ENCODE results near the gene ZDHHC1.

Gene ZDHHC1, protein sequence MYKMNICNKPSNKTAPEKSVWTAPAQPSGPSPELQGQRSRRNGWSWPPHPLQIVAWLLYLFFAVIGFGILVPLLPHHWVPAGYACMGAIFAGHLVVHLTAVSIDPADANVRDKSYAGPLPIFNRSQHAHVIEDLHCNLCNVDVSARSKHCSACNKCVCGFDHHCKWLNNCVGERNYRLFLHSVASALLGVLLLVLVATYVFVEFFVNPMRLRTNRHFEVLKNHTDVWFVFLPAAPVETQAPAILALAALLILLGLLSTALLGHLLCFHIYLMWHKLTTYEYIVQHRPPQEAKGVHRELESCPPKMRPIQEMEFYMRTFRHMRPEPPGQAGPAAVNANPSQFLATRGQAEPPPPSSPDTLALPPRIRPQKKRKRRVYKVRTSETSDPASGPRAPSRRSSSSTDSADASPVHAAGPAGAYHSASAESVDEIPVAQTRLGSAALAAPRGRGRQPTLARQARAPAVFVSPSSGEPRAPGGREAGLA

DNA sequence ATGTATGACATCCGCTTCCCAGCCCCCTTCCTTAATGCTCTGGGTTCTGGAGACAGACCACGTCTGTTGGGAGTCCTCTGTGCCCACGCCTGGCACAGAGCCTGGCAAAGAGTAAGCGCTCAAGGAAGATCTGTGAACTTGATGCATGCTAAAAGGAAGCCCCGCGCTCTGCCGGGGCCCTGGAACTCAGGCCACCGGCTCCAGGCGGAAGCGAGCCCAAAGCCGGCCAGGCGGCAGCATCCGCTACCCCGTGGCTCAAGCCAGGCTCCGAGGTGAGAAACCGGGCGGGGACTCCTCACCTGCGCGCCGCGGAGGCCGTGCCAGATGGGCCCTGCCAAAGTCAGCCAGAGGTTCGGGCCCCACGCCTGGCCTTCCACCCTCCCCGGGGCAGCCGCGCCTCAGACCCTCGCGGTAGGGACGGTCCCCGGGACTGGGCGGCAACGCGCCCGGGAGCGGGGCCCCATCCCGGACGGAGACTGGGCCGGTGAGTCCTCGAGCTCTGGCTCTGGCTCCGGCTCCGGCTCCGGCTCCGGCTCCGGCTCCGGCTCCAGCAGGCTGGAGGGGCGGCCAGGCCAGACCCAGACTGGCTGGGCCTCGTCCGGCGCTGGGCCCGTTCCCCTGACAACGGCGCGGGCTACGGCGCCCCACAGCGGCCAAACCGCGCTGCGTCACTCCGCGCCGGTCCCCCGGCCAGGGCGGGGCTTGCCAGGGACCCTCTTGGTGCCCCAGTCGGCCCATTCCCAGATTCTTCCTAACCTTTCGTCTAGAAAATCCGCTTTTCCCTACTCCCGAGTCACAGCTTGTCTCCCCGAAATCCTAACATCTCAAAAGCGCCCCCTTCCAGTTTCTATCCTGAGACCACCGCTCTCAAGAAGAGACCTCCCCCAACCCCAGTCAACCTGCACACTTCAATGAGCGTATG lies at the start of gene ZDHHC1:
TSS of gene ZDHHC1 (minus strand) at position 606 of the 922 bp plus-strand sequence. CDS start 8,702 bp downstream, outside the sequence.
- peak within 1 kb of the TSS; percentile 90 for H3K4me3 ChIP-seq (ENCODE audit: low read length)
- H3K9me3 ChIP-seq (ENCODE audit: control insufficient read depth, low read length): no peaks in the 10 kb centered on the region
- H3K27me3 ChIP-seq (replicated peaks; ENCODE audit: control insufficient read depth, insufficient read depth, low read length): no peaks in the 10 kb centered on the region
- peak within 1 kb of the TSS; percentile 79 for H3K9ac ChIP-seq (ENCODE audit: low read length)
- H3K36me3 ChIP-seq (ENCODE audit: control insufficient read depth, insufficient read depth, low read length, severe bottlenecking): no peaks in the 10 kb centered on the region
- peaks cover 9% of the 10 kb centered on the region for H3K4me1 ChIP-seq (ENCODE audit: control insufficient read depth, insufficient read depth, low read length)
- DNase-seq (ENCODE audit: low read depth): peak; percentile 89

DNA sequence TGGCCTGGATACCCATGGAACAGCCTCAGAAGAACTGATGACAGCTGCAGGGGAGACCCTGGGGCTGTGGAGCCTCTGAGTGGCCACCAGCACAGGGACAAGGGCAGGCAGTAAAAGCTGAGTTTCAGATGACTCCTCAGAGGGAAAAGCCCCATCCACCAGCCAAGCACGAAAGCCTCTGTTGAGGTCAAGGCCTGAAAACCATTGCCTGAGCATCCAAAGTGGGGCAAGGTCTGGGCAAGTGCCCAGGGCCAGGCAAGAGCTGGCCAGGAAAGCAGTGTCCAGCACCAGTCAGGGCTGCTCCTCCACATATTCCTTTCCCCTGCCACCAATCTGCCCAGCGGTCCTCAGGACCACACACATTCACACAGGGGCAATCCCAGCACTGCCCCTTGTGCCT lies 48.3 kb upstream of the ZDHHC1 start:
- no peaks in the 10 kb centered on the region for H3K27me3 ChIP-seq (replicated peaks; ENCODE audit: control insufficient read depth, insufficient read depth, low read length)
- peaks cover 9% of the 10 kb centered on the region for H3K36me3 ChIP-seq (ENCODE audit: control insufficient read depth, insufficient read depth, low read length, severe bottlenecking)
- no peak for DNase-seq (ENCODE audit: low read depth)
- no peaks in the 10 kb centered on the region for H3K9me3 ChIP-seq (ENCODE audit: control insufficient read depth, low read length)
- peaks cover 46% of the 10 kb centered on the region for H3K4me1 ChIP-seq (ENCODE audit: control insufficient read depth, insufficient read depth, low read length)
- peak overlapping the region; percentile 31 for H3K9ac ChIP-seq (ENCODE audit: low read length)
- H3K4me3 ChIP-seq (ENCODE audit: low read length): no peak overlapping the region

DNA sequence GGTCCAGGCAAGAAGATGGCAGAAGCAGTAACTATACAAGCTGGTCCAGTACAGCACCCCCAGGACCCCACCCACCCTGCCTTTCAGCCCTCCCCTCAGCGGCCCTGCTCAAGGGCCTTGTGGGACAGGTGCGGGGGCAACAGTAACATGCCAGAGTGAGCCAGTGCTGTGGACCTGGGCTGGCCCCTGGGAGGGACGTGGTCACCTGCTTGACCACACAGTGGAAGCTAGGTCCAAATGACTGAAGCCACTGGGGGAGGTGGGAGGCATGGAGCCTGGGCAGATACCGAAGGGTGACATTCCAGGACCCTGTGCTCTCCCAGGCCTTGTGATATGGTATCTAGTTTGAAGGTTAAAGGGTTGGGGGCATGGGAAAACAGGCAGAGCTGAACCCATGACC lies 47.4 kb upstream of the ZDHHC1 start:
- DNase-seq (ENCODE audit: low read depth): no peak
- Histone ChIP-seq H3K36me3 (ENCODE audit: control insufficient read depth, insufficient read depth, low read length, severe bottlenecking) (peaks cover 9% of the 10 kb centered on the region), H3K9me3 (ENCODE audit: control insufficient read depth, low read length) (no peaks in the 10 kb centered on the region), H3K4me1 (ENCODE audit: control insufficient read depth, insufficient read depth, low read length) (peaks cover 55% of the 10 kb centered on the region), H3K27me3 (replicated peaks; ENCODE audit: control insufficient read depth, insufficient read depth, low read length) (no peaks in the 10 kb centered on the region), H3K9ac (ENCODE audit: low read length) (no peak overlapping the region), H3K4me3 (ENCODE audit: low read length) (no peak overlapping the region)

DNA sequence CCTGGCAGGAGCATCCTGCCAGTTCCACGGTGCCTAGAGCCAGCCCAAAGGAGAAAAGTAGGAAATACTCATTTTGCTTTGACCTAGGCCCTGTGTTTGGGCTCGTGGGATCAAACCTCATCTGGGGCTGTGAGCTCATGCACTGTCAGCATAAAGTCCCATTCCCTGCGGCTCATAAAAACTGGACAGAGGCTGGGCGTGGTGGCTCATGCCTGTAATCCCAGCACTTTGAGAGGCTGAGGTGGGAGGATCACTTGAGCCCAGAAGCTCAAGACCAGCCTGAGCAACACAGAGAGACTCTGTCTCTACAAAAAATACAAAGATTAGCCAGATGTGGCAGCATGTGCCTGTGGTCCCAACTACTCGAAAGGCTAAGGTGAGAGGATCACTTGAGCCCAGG lies 46.8 kb upstream of the ZDHHC1 start:
- H3K4me3 ChIP-seq (ENCODE audit: low read length): no peak overlapping the region
- H3K27me3 ChIP-seq (replicated peaks; ENCODE audit: control insufficient read depth, insufficient read depth, low read length): no peaks in the 10 kb centered on the region
- peaks cover 9% of the 10 kb centered on the region for H3K36me3 ChIP-seq (ENCODE audit: control insufficient read depth, insufficient read depth, low read length, severe bottlenecking)
- no peak for DNase-seq (ENCODE audit: low read depth)
- H3K9ac ChIP-seq (ENCODE audit: low read length): no peak overlapping the region
- H3K4me1 ChIP-seq (ENCODE audit: control insufficient read depth, insufficient read depth, low read length): peaks cover 61% of the 10 kb centered on the region
- no peaks in the 10 kb centered on the region for H3K9me3 ChIP-seq (ENCODE audit: control insufficient read depth, low read length)

DNA sequence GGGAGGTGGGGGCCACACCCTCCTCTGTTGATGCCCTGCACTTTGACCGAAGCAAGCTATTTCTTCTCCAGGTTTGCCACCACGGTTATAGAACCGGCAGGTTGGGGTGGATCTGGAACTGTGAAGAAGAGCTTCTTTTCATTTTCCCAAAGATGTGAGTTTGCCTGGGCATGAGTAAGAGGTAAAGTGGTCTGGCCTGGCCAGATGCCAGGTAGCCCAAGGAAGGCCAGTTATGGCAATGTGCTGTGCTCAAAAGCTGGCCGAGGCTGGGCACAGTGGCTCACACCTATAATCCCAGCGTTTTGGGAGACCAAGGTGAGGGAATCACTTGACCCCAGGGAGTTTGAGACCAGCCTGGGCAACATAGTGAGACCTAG lies 46.0 kb upstream of the ZDHHC1 start:
- Histone ChIP-seq H3K4me3 (ENCODE audit: low read length) (no peak overlapping the region), H3K4me1 (ENCODE audit: control insufficient read depth, insufficient read depth, low read length) (peaks cover 69% of the 10 kb centered on the region), H3K9ac (ENCODE audit: low read length) (no peak overlapping the region), H3K27me3 (replicated peaks; ENCODE audit: control insufficient read depth, insufficient read depth, low read length) (no peaks in the 10 kb centered on the region), H3K36me3 (ENCODE audit: control insufficient read depth, insufficient read depth, low read length, severe bottlenecking) (peaks cover 9% of the 10 kb centered on the region), H3K9me3 (ENCODE audit: control insufficient read depth, low read length) (no peaks in the 10 kb centered on the region)
- no peak for DNase-seq (ENCODE audit: low read depth)

DNA sequence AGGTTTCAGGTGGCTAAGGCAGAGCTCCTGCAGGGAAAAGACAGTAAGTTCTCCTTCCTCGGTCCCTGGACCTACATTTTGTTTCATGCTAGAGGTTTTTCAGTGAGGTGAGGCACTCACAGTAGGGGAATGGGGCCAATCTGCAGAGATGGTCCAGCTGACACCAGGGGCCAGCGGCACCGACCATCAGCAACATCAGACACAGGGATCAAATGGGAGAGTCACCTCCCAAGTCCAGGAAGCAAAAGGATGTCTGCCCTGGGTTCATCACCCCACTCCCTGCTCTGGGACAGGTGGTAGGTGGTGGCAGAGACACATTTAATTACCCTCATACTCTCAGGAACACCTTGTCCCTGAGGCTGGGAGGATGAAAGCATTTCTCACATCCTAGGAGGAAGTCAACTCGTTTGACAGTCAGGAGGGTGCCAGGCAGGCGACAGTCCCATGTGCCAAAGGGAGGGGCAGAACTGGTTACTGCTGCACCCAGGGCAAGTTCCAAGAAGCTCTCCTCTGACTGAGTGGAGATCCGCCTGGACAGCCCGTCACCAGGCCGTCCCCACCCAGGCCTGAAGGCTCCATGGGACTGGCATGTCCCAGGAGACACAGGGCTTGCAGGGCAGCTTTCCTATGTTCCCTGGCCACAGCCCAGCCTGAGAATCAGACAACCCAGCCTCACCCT lies 45.5 kb upstream of the ZDHHC1 start:
- DNase-seq (ENCODE audit: low read depth): no peak
- no peak overlapping the region for H3K4me3 ChIP-seq (ENCODE audit: low read length)
- H3K27me3 ChIP-seq (replicated peaks; ENCODE audit: control insufficient read depth, insufficient read depth, low read length): no peaks in the 10 kb centered on the region
- no peak overlapping the region for H3K9ac ChIP-seq (ENCODE audit: low read length)
- H3K9me3 ChIP-seq (ENCODE audit: control insufficient read depth, low read length): no peaks in the 10 kb centered on the region
- peaks cover 75% of the 10 kb centered on the region for H3K4me1 ChIP-seq (ENCODE audit: control insufficient read depth, insufficient read depth, low read length)
- H3K36me3 ChIP-seq (ENCODE audit: control insufficient read depth, insufficient read depth, low read length, severe bottlenecking): peaks cover 9% of the 10 kb centered on the region

DNA sequence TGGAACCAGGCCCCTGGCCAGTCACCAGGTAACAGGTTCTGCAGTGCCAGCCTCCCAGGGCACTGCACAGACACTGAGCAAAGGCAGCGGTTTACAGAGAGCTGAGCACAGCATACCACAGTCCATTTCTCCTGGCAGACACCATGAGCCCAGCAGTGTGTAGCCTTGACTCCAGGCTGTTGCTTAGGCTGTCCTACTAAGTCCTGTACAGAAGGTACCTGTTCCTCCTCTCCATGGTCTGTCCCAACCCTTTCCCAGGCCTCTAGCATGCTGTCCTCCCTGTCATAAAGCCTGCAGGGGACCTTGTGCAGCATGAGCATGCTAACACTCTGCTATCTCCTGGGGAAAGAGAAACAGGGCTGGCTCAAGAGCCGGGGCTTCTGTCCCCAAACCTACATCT lies 44.7 kb upstream of the ZDHHC1 start:
- Histone ChIP-seq H3K36me3 (ENCODE audit: control insufficient read depth, insufficient read depth, low read length, severe bottlenecking) (peaks cover 9% of the 10 kb centered on the region), H3K27me3 (replicated peaks; ENCODE audit: control insufficient read depth, insufficient read depth, low read length) (no peaks in the 10 kb centered on the region), H3K4me3 (ENCODE audit: low read length) (no peak overlapping the region), H3K4me1 (ENCODE audit: control insufficient read depth, insufficient read depth, low read length) (peaks cover 82% of the 10 kb centered on the region), H3K9ac (ENCODE audit: low read length) (no peak overlapping the region), H3K9me3 (ENCODE audit: control insufficient read depth, low read length) (no peaks in the 10 kb centered on the region)
- no peak for DNase-seq (ENCODE audit: low read depth)

DNA sequence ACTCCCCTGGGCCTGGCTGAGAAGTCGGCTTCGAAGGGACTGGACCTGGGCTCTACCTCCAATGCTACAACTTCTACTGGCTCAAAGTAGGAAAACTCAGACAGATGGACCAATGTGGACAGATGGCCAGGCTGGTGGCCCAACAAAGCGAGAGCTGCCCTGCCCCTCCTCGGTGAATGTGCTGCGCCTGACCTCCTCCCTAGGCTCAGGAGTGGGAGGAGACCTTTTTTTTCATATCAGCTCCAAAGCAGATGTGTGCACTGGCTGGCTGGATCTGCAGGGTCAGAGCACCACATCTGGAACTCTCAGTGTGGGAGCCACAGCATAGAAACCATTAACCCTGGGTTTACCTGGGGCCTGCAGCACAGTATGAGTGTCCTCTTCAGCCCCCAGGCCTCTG lies 43.9 kb upstream of the ZDHHC1 start:
- no peak overlapping the region for H3K4me3 ChIP-seq (ENCODE audit: low read length)
- H3K36me3 ChIP-seq (ENCODE audit: control insufficient read depth, insufficient read depth, low read length, severe bottlenecking): peaks cover 9% of the 10 kb centered on the region
- peaks cover 76% of the 10 kb centered on the region for H3K4me1 ChIP-seq (ENCODE audit: control insufficient read depth, insufficient read depth, low read length)
- H3K9ac ChIP-seq (ENCODE audit: low read length): no peak overlapping the region
- H3K9me3 ChIP-seq (ENCODE audit: control insufficient read depth, low read length): no peaks in the 10 kb centered on the region
- H3K27me3 ChIP-seq (replicated peaks; ENCODE audit: control insufficient read depth, insufficient read depth, low read length): no peaks in the 10 kb centered on the region
- no peak for DNase-seq (ENCODE audit: low read depth)

DNA sequence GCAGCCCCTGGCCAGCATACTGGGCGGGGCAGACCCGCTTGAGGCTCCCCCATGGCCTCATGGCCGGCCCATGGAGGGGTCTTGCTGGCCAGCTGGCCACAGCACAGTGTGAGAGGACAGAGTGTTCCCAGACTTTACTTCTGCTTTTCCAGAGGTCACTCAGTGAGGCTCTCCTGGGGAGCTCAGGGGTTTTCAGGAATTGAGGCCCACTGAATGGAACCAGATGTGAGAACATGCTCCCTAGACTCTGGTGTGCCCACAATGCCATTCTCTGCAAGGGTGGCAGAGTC lies 43.5 kb upstream of the ZDHHC1 start:
- no peak overlapping the region for H3K4me3 ChIP-seq (ENCODE audit: low read length)
- H3K9ac ChIP-seq (ENCODE audit: low read length): no peak overlapping the region
- peak; percentile 33 for DNase-seq (ENCODE audit: low read depth)
- peaks cover 73% of the 10 kb centered on the region for H3K4me1 ChIP-seq (ENCODE audit: control insufficient read depth, insufficient read depth, low read length)
- no peaks in the 10 kb centered on the region for H3K27me3 ChIP-seq (replicated peaks; ENCODE audit: control insufficient read depth, insufficient read depth, low read length)
- H3K36me3 ChIP-seq (ENCODE audit: control insufficient read depth, insufficient read depth, low read length, severe bottlenecking): peaks cover 9% of the 10 kb centered on the region
- H3K9me3 ChIP-seq (ENCODE audit: control insufficient read depth, low read length): no peaks in the 10 kb centered on the region

DNA sequence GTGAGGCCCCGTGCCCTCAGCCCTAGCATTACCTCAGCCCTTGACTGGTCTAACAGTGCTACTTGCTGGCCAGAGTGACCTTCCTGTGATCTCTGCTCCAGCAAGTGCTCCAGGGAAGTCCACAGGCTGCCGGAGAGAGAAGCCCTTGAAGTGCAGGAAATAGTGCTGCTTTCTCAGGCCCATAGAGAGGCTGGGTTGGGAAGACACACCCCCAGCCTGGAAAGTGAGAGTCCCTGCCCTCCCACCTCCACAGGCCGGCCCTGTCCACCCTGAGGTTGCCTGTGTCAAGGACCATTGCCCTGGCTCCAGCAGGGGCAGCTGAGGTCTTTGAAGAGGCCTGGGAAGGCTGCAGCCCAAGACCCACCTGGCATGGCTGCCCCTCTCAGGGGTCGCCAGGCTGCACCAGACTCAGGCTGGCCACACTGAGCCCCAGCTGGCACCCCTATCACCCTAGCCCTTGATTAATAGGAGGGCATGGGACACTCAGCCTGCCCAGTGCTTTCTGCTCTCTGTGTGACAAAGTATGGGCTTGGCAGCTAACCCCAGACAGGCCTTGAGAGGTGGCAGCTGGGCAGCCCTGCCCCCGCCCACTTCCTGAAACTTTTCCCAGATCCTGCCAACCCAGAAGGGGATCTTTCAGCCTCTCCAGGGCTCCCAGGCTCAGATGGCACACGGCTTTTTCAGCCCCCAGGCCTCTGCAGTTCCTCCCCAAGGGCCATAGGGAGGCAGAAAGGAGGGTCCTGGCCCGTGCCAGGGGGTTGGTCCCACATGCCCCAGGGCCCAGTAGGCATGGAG lies 43.0 kb upstream of the ZDHHC1 start:
- Histone ChIP-seq H3K27me3 (replicated peaks; ENCODE audit: control insufficient read depth, insufficient read depth, low read length) (no peaks in the 10 kb centered on the region), H3K9ac (ENCODE audit: low read length) (peak overlapping the region; percentile 41), H3K36me3 (ENCODE audit: control insufficient read depth, insufficient read depth, low read length, severe bottlenecking) (peaks cover 9% of the 10 kb centered on the region), H3K4me3 (ENCODE audit: low read length) (no peak overlapping the region), H3K4me1 (ENCODE audit: control insufficient read depth, insufficient read depth, low read length) (peaks cover 67% of the 10 kb centered on the region), H3K9me3 (ENCODE audit: control insufficient read depth, low read length) (no peaks in the 10 kb centered on the region)
- peak; percentile 30 for DNase-seq (ENCODE audit: low read depth)
